NCI-H526 (cell line): ENCODE data around the gene CDHR3.

Experiments
- DNase-seq, 2 experiments: peaks; one replicate each; lab custom pipeline; 2025; lab: John Stamatoyannopoulos, UW

CDHR3 gene

DNA sequence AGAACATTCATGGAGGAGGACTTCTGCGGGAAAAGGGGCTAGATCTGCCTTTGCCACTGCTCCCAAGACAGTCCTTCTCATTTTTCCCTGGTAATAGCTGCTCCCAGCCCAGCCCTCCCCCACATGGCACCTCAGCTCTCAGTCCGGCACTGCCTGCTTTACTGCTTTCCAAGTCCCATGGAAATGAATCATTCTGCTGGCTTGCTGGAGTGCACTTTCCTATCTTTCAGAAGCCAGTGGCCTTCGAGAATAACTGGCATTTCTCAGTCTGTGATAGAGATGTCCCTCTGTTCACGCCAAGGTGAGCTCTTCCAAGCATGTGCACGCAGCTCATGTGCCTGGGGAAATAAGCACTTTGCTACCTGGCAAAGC is 87.7 kb downstream of the CDHR3 start:
- no peak for DNase-seq

GRCh38 chr7:106052681-106053080 is 89.6 kb downstream of the CDHR3 start:
- no peak for DNase-seq

DNA sequence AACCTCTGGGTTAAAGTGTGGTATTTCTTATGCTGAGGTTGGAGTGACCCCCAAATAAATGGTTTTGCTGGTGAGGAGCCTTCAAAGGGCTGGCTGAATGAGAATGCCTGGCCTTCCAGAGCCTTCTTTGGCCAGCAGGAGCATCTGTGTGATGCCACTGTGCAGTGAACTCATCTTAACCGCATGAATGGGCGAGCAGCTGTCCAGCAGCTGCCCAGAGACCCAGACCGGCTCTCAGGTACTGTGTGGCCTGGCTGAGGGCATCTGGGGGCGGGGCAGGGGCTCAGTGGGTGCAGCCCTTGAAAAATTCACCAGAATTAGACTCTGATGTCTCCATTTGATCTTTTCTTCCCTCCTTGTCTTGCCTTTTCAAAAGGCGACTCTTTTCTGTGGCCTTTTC is 90.0 kb downstream of the CDHR3 start:
- no peak for DNase-seq

DNA sequence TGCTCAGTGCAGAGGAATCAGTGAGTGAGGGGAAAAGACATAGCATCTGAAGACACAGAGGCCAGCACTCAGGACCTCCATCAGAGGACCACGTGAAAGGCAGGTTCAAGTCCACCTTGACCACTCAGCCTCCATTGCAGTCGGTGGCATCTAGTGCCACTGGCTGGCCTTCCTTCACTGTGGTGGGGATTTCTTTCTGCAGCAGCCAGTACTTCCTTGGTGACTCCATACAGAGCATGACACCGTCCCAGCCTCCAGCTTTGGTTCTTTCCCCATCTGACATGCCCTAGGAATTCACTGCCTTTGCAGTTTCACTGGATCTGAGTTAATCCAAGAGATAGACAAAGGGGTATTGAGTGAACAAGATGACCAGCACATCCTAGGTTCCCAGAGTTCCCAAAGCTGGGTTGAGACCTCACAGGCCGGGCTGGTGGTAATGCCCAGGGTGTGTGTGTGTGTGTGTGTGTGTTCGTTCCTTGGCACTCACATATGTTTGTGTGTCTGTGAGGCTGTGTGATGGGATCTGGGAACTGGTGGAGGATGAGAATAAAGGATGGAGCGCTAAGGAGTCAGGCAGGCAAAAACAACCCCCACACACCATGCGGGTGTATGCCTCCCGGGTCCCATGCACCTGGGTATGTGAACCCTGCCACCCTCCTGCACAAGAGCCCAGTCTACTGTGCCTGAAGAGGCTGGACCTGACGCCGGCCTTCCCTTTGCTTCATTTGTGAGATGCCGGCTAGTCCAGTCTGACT is 91.3 kb downstream of the CDHR3 start:
- no peak for DNase-seq

DNA sequence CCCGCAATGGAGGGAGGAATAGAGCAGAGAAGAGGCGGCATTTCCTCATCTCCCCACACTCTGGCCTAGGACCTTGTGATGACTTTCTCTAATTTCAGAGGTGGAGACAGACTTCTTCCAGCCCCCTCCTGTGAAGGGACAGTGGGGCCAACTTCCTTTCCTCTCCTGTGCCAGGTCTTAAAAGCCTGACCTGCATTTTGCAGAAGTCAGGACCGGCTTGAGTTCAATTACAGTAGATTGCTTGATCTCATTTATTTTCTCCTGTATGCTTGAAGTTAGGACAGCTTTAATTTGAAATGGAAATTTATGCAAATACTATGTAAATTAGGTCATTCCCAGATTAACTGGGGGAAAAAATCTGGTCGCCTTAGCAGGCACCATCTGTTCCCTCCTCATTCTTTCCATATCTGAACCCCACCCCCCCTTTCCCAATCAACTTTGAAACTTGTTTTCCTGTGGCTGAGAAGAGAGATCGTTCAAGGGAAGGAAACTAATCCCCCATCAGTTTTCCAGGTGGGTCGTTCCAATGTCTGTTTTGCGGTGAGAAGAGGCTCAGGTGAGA is 92.0 kb downstream of the CDHR3 start:
- DNase-seq = peak; percentile 59 to 65

- peak; percentile 70 to 91 for DNase-seq
These were observed 93.6 kb downstream of the CDHR3 start for GRCh38 chr7:106056513-106057203.

GRCh38 chr7:106057204-106057961 is 94.3 kb downstream of the CDHR3 start:
- DNase-seq = no peak

DNA sequence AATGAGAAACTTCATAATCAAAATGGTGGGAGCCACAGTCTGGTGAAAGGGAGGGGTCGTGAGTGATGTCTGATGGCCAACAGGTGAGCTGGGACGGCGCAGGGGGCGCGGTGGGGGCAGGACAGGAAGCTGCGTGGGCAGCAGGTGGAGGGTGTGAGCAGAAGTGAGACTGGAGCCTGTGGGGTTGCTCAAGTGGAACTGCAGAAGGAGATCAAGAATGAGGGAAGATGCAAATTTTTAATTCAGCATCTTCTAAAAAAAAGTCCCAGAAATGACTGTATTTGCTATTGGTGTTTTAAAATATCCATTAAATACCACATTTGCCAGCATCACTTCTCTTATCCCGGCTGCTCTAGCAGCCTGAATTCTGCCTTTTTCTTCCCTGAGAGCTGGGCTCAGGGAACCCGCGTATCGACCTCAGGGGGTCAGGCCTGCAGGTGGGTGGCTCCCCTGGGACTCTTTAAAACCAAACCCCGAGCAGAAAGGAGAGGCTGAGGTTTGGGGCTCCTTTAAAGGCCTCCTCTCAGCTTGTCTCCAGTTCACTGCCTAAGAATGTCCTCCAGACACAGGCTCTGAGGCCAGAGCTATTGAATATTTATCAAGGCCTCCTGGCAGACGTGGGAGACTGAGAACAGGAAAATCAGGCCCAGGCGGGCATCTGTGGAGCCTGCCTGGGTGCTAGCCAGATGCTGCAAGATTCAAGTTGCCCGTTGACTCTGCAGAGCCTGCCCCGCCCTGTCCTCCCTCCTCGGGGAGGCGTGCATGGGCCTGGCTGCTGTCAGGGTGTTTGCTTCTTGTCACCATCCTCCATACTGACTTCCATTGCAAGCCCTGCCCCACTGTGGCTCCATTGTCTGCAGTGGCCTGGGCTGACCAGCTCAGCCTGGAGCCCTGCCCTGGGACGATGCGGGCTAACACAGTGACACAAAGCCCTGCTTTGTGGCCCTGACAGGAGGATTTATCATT is 95.2 kb downstream of the CDHR3 start:
- peak; percentile 85 to 89 for DNase-seq

DNA sequence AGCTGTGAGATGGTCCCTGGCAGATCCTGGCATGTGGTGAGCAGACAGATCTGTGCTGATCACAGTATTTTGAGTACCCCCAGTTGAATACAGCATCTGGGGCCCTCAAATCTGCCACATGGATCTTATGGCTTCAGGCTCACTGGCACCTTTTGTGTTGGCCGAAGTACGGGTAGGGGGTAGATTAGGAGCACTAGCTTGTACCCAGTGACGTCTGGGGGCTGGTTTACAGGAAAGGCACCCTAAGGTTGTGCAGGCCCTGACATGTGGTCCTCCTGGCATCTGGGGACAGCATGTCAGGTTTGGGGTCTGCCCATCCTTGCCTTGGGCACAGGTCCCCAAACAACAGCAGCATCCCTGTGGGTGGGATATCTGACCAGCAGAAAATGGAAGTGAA is 95.9 kb downstream of the CDHR3 start:
- no peak for DNase-seq

DNA sequence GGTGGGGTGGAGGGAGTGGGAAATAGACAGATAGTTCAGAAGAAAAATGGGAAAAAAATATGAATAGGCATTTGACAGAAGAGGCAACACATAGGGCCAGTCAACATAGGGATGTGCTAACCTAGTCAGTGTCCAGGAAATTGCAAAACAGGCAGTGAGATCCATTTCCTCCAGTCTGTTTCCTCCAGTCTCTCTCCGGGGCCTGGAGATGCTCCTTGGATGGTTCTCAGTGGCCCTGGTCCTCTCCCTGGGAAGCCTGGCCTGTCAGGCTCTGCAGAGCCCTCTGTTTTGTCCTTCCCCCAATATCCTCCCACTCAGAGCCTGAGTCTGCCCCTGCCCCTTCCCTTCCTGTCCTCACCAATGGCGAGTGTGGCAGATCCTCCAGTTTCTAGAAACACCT is 96.5 kb downstream of the CDHR3 start:
- DNase-seq = no peak

DNA sequence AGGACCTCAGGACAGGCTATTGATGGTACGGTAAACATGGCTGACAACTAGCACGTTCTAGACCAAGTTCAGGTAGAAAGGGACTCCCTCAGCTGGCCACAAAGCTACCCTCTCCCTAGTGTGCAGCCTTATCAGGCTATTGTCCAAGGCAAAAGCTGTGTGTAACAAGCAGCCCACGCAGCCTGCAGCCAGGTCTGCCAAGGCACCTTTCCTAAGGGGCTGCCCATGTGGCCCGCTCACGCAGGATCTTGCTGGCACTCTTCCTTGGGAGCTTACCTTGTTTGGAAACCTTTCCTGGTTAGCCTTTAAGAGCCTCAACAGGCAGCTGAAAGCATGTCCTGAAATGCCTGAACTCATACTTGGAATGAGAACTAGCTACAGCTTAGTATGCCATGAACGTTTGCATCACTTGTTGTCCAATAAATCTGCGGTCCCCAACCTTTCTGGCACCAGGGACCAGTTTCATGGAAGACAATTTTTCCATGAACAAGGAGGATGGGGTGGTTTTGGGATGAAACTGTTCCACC is 97.4 kb downstream of the CDHR3 start:
- no peak for DNase-seq

DNA sequence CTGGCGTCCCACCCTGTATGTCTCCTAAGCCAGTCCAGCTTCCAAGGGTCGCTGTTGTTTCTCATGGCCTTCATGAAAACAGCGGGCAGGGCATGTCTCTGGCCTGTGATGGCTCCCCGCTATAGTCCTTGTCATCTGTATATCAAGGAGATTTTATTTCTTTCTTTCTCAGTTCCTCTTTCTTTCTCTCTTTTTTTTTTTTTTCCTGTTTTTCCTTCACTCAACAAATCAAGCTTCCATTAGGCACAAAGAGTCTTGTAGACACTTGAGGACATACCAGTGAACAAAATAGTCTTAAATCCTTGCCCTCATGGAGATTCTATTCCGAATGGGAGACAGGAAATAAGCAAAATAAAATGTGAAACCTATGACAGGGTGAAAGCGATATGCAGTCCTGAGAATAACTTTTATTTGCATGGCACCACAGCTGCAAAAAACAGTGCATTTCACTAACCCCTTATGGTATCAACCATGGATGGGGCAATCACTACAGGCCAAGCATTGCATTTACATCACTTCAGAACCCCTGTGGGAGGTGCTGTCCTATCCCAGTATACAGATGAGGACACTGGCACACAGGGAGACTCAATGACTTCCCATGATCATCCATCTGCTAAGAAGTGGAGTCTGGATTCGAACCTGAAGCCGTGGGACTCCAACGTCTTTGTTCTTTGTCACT is 98.4 kb downstream of the CDHR3 start:
- no peak for DNase-seq

GRCh38 chr7:106062006-106062405 is 98.9 kb downstream of the CDHR3 start:
- no peak for DNase-seq

- DNase-seq = no peak
These were observed 99.5 kb downstream of the CDHR3 start for GRCh38 chr7:106062521-106062931.

- DNase-seq = no peak
These were observed 100.0 kb downstream of the CDHR3 start for GRCh38 chr7:106063024-106063423.

DNA sequence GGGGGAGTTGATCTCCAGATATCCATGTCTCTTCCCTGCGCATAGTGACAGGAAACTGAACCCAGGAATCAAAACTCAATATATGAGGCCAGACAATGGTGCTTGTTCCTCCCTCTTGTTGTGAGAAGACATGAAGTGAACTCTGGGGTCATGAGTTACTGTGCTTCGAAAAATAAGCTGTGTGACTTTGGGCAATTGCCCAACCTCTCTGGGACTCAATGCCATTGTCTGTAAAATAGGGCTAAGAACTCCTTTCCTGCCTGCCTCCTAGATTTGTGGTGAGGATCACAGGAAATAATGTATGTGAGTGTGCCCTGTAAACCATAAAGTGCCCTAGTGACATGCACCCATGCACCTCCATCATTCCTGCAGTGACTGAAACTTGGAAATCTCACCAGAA is 100.6 kb downstream of the CDHR3 start:
- no peak for DNase-seq

DNA sequence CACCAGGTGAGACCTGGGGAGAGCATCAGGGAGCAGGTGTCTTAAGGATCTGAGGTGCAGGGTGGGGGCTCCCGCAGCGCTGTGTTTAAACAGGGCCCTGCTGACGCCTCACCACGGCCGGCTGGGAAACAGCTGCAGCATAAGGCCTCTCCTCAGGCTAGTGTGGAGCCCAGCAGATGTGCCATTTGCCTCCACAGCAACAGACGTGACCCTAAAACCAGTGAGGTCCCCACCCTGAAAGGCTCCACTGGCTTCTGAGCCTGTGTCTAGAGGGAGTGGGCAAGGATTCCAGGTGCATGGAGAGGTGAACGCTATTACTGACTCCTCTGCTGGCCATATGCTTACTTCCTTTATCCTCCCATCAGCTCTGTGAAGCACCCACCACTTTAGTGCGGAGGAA is 101.3 kb downstream of the CDHR3 start:
- DNase-seq = no peak

DNA sequence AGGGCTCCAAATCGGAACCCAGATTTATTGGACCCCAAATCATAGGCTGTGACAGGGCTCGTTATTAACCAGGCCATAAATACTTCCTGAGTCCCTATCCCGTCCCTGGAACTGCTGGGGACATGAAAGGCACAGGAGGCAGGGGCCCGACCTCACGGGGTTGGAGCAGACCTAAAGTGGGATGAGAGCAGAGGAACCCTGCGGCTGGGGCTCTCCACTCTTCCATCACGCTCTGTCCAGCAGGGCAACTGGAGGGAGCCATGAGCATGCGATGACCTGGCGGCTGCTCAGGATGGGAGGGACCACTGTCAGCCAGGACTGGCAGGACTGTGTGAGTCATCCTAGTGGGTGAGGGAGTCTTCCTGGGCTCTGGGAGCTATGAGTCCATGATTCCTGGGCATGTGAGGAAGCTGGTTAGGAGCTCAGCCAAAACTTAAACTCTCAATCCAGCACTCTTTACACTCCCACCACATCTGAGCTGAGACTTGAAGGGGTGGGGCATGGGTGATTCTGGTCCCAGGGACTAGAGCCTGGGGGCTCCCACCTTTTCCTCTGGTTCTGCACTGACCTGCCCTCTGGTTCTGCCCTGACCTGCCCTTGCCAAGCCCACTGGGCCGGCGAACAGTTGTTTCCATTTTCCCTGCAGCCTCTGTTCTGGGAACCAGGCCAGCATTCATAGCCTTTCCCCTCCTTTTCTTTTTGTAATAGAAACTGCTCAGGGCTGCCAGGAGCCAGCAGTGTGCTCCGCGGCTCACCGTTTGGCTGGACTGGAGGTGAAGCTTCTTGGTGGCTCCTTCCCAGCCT is 101.9 kb downstream of the CDHR3 start:
- no peak for DNase-seq

GRCh38 chr7:106065575-106066500 is 102.8 kb downstream of the CDHR3 start:
- peak in 1 of 2 experiments; percentile 18 for DNase-seq
